ENCODE data around the gene ZNF576. TPM values are rescaled to one million over a fixed set of nuclear protein-coding genes. Genes with fewer than 3 reads are reported as not detected.

ZNF576 gene
- total and polyA plus RNA-seq, 2 of the 13 experiments (the other 11 are each of a cell fraction or from before 2014, with no cell fraction given): 7.2 to 9.6 TPM

- no peak for TF ChIP-seq ZNF883 (CRISPR knock-in tag; IDR thresholded peaks at IDR 0.05; ENCODE audit: not compliant biosample characterization)
- TF ChIP-seq ZNF263 (CRISPR knock-in tag; IDR thresholded peaks at IDR 0.05): peak; percentile 70
- TF ChIP-seq ZNF234 (CRISPR knock-in tag; conservative IDR thresholded peaks at IDR 0.05): no peak
- no peak for TF ChIP-seq ZNF652 (CRISPR knock-in tag; IDR thresholded peaks at IDR 0.05; ENCODE audit: borderline replicate concordance, low read depth)
- TF ChIP-seq ZNF615 (CRISPR knock-in tag; IDR thresholded peaks at IDR 0.05; ENCODE audit: borderline replicate concordance): no peak
- TF ChIP-seq, protein P1, sequence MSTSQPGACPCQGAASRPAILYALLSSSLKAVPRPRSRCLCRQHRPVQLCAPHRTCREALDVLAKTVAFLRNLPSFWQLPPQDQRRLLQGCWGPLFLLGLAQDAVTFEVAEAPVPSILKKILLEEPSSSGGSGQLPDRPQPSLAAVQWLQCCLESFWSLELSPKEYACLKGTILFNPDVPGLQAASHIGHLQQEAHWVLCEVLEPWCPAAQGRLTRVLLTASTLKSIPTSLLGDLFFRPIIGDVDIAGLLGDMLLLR (CRISPR knock-in tag; IDR thresholded peaks at IDR 0.05): no peak
- no peak for TF ChIP-seq ZNF83 (CRISPR knock-in tag; IDR thresholded peaks at IDR 0.05; ENCODE audit: borderline replicate concordance)
- no peak for TF ChIP-seq KDM1A (CRISPR knock-in tag; IDR thresholded peaks at IDR 0.05)
- TF ChIP-seq ZBTB3 (CRISPR knock-in tag; IDR thresholded peaks at IDR 0.05; ENCODE audit: borderline replicate concordance, low read depth): no peak
- no peak; the same call in 1 of the 2 replicates for TF ChIP-seq NRL (CRISPR knock-in tag; IDR thresholded peaks at IDR 0.05; ENCODE audit: borderline replicate concordance)
- no peak for TF ChIP-seq ZFP36 (IDR thresholded peaks at IDR 0.05; ENCODE audit: borderline replicate concordance, low read depth, low read length, partially characterized antibody)
- no peak for TF ChIP-seq USF2 (IDR thresholded peaks at IDR 0.05; ENCODE audit: low read depth, low read length)
- TF ChIP-seq USF2 (CRISPR knock-in tag; IDR thresholded peaks at IDR 0.05; ENCODE audit: borderline replicate concordance): no peak
- TF ChIP-seq FOXK2 (IDR thresholded peaks at IDR 0.05): peak; percentile 97
- TF ChIP-seq, protein P2, sequence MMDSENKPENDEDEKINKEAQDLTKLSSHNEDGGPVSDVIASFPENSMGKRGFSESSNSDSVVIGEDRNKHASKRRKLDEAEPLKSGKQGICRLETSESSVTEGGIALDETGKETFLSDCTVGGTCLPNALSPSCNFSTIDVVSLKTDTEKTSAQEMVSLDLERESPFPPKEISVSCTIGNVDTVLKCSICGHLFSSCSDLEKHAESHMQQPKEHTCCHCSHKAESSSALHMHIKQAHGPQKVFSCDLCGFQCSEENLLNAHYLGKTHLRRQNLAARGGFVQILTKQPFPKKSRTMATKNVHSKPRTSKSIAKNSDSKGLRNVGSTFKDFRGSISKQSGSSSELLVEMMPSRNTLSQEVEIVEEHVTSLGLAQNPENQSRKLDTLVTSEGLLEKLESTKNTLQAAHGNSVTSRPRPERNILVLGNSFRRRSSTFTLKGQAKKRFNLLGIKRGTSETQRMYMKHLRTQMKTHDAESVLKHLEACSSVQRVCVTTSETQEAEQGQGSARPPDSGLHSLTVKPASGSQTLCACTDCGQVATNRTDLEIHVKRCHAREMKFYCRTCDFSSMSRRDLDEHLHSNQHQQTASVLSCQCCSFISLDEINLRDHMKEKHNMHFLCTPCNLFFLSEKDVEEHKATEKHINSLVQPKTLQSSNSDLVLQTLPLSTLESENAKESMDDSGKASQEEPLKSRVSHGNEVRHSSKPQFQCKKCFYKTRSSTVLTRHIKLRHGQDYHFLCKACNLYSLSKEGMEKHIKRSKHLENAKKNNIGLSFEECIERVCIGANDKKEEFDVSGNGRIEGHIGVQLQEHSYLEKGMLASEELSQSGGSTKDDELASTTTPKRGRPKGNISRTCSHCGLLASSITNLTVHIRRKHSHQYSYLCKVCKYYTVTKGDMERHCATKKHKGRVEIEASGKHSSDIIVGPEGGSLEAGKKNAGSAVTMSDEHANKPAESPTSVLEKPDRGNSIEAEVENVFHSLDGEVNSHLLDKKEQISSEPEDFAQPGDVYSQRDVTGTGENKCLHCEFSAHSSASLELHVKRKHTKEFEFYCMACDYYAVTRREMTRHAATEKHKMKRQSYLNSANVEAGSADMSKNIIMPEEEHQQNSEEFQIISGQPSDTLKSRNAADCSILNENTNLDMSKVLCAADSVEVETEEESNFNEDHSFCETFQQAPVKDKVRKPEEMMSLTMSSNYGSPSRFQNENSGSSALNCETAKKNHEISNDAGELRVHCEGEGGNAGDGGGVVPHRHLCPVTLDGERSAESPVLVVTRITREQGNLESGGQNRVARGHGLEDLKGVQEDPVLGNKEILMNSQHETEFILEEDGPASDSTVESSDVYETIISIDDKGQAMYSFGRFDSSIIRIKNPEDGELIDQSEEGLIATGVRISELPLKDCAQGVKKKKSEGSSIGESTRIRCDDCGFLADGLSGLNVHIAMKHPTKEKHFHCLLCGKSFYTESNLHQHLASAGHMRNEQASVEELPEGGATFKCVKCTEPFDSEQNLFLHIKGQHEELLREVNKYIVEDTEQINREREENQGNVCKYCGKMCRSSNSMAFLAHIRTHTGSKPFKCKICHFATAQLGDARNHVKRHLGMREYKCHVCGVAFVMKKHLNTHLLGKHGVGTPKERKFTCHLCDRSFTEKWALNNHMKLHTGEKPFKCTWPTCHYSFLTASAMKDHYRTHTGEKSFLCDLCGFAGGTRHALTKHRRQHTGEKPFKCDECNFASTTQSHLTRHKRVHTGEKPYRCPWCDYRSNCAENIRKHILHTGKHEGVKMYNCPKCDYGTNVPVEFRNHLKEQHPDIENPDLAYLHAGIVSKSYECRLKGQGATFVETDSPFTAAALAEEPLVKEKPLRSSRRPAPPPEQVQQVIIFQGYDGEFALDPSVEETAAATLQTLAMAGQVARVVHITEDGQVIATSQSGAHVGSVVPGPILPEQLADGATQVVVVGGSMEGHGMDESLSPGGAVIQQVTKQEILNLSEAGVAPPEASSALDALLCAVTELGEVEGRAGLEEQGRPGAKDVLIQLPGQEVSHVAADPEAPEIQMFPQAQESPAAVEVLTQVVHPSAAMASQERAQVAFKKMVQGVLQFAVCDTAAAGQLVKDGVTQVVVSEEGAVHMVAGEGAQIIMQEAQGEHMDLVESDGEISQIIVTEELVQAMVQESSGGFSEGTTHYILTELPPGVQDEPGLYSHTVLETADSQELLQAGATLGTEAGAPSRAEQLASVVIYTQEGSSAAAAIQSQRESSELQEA (CRISPR knock-in tag; IDR thresholded peaks at IDR 0.05; ENCODE audit: not compliant biosample characterization): no peak
- no peak; the same call in 1 of the 2 replicates for TF ChIP-seq ZNF557 (CRISPR knock-in tag; IDR thresholded peaks at IDR 0.05)
- no peak for TF ChIP-seq SMAD3 (CRISPR knock-in tag; IDR thresholded peaks at IDR 0.05)
- TF ChIP-seq PHF21A (CRISPR knock-in tag; IDR thresholded peaks at IDR 0.05): no peak
- TF ChIP-seq ATF3 (CRISPR knock-in tag; IDR thresholded peaks at IDR 0.05): no peak
Observed at GRCh38 chr19:43634872-43635560, 38.6 kb downstream of the ZNF576 start (continued).
